NCI-H1417 treated with DMSO at 0.1 percent for 48 hours (cell line): ENCODE data around the gene DNAH1.

Source experiments
- DNase-seq: peaks from one replicate; lab custom pipeline; 2025; lab: John Stamatoyannopoulos, UW

The DNAH1 gene

GRCh38 chr3:52404391-52404790 lies 88.3 kb downstream of the DNAH1 start:
- no peak for DNase-seq

GRCh38 chr3:52405066-52405465 lies 88.9 kb downstream of the DNAH1 start:
- no peak for DNase-seq

- DNase-seq = no peak
These were observed 89.5 kb downstream of the DNAH1 start for GRCh38 chr3:52405601-52406110.

GRCh38 chr3:52406231-52406661 lies 90.1 kb downstream of the DNAH1 start:
- no peak for DNase-seq

GRCh38 chr3:52406791-52407510 lies 90.8 kb downstream of the DNAH1 start:
- DNase-seq = no peak

GRCh38 chr3:52407779-52408178 lies 91.7 kb downstream of the DNAH1 start:
- DNase-seq = no peak

GRCh38 chr3:52408466-52408865 lies 92.3 kb downstream of the DNAH1 start:
- DNase-seq = no peak

GRCh38 chr3:52415800-52416199 lies 99.7 kb downstream of the DNAH1 start:
- DNase-seq = no peak

- no peak for DNase-seq
These were observed 104.3 kb downstream of the DNAH1 start for GRCh38 chr3:52420388-52420787.

GRCh38 chr3:52422669-52423068 lies 106.5 kb downstream of the DNAH1 start:
- no peak for DNase-seq

GRCh38 chr3:52423173-52423572 lies 107.1 kb downstream of the DNAH1 start:
- no peak for DNase-seq

- DNase-seq = no peak
These were observed 112.3 kb downstream of the DNAH1 start for GRCh38 chr3:52428151-52429005.

- DNase-seq = no peak
These were observed 112.9 kb downstream of the DNAH1 start for GRCh38 chr3:52429031-52429430.

- DNase-seq = no peak
These were observed 113.8 kb downstream of the DNAH1 start for GRCh38 chr3:52429779-52430415.

GRCh38 chr3:52430416-52430810 lies 114.3 kb downstream of the DNAH1 start:
- DNase-seq = no peak

- no peak for DNase-seq
These were observed 115.5 kb downstream of the DNAH1 start for GRCh38 chr3:52431459-52432223.

GRCh38 chr3:52432225-52432624 lies 116.1 kb downstream of the DNAH1 start:
- no peak for DNase-seq

- DNase-seq = no peak
These were observed 116.6 kb downstream of the DNAH1 start for GRCh38 chr3:52432691-52433141.

- no peak for DNase-seq
These were observed 117.3 kb downstream of the DNAH1 start for GRCh38 chr3:52433328-52433995.

GRCh38 chr3:52433996-52434479 lies 117.9 kb downstream of the DNAH1 start:
- no peak for DNase-seq
